Measurements from ENCODE around the gene ADAMTS14. TPM values are rescaled to one million over a fixed set of nuclear protein-coding genes. Genes with fewer than 3 reads are reported as not detected.

The ADAMTS14 gene
- polyA plus RNA-seq, 6 donors from 2014 or later: not detected

DNA sequence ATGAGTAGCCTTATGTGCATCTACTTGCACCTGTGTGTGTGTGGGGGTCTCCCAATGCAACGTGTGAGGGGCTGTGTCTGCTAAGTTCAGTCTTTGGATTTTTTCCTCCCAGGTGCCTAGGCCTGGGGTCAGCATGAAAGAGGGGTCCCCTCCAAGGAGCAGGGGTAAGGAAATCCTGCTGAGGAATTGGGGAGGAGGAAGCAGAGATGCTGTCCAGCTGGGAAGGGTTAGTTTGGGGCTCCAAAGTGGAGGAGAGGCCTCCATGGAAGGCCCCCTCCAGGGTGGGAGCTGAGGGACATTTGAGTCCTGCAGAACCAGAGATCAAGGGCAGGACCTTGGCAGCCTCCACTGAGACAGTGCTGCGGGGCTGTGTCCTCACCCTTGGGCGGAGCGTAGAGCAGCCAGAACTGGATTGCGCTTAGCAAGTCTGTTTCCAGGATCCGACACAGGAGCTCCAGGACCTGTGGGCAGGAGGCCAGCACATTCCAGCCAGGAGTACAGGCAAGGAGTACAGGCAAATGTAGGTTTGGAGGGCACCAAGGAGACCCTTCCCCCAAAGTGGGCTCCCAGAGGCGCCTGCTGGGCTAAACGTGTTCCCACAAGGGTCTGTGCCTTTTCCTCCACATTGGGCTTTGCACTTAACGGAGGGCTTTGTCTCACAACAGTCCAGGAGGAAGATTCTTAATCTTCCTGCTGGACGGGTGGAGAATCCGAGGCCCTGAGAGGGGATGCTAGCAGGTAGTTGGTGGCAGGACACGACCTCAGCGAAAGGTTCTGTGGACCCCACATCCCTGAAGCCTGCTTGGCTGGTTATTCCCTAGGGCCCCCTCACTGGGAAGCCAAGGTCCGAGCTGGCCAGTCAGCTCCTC is 102.7 kb downstream of the ADAMTS14 start:
- no peak overlapping the region for H3K27ac Mint-ChIP-seq
- no peaks in the 10 kb centered on the region for H3K4me1 Mint-ChIP-seq
- no peaks in the 10 kb centered on the region for H3K27me3 Mint-ChIP-seq
- no peaks in the 10 kb centered on the region for H3K36me3 Mint-ChIP-seq
- no peaks in the 10 kb centered on the region for H3K9me3 Mint-ChIP-seq
- ATAC-seq (ENCODE audit: low read depth in 2 of 2) (no peak), DNase-seq (no peak)
- no peak overlapping the region for H3K4me3 Mint-ChIP-seq

DNA sequence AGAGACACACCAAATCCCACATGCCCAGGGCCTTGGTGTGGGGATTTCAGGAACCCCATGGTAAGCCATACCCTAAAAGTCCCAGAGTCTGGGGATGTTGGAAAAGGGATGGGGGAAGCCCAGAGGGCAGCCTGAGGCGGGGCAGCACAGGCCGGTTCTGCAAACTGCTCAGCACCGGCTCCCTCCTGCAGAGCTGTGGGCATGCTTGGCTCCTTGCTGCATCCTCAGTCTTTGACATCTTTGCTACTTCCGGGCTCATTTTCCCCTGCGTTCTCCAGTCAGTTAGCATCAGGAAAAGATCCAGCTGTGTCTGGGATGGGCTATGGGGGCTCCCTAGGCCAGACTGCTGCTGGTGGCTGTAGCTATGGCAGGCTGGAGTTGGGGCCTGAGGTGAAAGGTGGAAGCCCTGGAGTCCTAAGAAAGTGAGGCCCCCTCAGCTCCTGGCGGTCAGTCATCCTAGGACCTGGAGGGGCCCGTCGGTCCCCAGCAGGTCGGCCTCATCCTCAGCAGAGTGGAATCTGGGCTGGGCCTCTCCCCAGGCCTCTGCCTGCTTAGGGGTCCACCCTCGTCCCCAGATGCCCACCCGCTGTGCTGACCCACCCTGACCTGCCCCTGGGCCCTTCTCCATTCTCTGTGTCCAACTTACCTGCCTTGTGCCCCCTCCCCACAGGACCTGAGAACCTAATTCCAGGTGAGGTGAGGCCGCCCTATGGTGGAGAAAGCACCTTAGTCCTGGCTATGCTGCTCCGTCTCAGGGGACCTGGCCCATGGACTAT is 103.6 kb downstream of the ADAMTS14 start:
- Mint-ChIP-seq H3K27ac (no peak overlapping the region), H3K4me1 (no peaks in the 10 kb centered on the region), H3K36me3 (no peaks in the 10 kb centered on the region), H3K27me3 (peaks cover 0 to 6% (median 6%) of the 10 kb centered on the region in 3 donors), H3K4me3 (no peak overlapping the region), H3K9me3 (no peaks in the 10 kb centered on the region)
- ATAC-seq (ENCODE audit: low read depth in 2 of 2): no peak
- DNase-seq: no peak

DNA sequence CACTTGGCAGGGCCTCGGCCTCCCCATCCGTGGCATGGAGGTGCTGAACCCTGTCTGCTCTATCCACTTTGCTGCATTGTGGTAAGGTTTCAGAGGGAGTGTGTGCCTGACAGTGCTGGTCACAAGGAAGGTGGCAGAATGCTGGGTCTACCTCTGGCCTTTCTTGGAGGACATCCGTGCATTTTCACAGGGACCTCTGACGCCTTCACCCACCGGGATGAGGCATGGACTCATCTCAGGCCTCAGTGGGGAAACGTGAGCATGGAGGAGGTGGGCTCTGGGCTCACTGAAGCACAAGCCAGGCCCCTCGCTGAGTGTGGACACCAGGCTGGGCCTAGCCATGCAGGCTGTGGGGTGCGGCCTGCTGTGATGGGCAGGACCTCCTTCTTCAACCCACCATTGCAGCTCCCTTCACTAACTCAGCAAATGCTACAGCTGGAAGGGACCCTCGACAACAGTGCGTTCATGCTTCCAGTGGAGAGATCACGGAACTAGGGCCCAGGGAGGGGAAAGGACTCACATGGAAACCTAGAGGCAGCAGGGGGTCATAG is 104.2 kb downstream of the ADAMTS14 start:
- Mint-ChIP-seq H3K36me3 (no peaks in the 10 kb centered on the region), H3K4me1 (no peaks in the 10 kb centered on the region), H3K27me3 (peaks cover 0 to 7% (median 7%) of the 10 kb centered on the region in 3 donors), H3K9me3 (no peaks in the 10 kb centered on the region), H3K27ac (no peak overlapping the region), H3K4me3 (no peak overlapping the region)
- DNase-seq (no peak), ATAC-seq (ENCODE audit: low read depth in 2 of 2) (no peak)

DNA sequence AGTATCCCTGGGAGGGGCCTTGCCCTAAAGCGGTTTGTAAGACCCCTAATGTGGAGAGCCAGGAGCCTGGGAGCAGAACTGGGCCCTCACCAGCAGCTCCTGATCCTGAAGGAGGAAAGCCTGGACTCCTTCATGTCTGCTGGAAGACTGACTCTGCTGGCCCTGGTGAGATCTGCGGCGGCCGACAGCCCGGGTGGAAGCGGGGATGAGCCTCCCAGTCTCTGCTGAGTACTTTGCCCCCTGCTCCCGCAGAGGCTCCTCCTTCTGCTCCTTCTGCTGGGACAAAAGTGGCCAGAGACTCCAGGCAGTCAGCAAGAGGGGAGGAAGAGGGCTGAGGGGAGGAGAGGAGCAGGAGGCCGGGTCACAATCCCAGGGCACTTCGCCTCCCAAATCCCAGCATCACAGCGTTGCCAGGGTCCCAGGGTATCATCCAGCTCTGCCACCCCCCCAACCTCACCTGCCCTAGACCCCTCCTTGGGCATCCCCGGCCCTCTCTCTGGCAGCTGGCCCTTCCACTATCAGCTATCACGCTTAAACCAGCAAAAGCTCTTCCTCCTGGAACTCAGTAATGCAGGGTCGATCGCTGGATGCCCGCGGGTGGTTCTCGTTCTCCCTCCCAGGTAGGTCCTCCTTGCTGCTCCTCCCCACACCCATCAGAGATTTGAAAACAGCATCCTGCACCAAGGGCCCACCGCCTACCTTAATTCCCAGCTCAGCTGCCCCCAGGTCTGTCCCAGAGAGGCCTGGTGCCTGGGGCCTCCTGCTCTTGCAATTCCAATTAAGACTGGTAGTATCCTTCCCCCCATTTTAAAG is 105.0 kb downstream of the ADAMTS14 start:
- no peaks in the 10 kb centered on the region for H3K4me1 Mint-ChIP-seq

DNA sequence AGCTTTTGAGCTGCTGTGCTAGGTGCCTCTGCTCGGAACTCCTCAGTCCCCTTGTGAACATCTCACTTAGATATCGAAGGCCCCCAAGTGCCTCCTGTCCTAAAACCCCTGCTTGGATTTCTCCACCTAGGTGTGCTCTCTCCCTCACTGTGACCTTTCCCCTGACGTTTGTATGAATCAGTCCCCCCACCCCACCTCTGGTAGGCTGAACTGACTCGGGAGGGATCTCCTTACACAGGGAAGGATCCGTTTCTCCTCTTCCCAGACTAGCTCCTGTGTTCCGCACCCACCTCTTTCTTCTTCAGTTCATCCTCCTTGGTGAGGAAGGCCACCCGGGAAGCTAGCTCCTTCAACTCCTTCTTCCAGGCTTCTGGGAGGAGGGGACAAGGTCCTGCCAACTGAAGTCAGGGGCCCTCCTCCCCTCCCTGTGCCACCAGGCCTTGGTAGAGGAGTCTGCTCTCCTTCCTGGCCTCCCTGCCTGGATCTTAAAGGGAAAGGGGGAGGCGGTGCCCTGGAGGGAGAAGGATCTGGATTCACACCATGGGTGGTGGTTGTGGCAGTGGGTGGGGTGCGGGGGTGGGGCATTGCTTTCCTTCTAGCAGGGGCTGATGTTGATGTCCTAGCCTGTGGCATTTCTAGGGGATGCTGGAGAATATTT is 106.1 kb downstream of the ADAMTS14 start:
- Mint-ChIP-seq H3K36me3 (no peaks in the 10 kb centered on the region), H3K4me1 (no peaks in the 10 kb centered on the region), H3K27ac (peak overlapping the region in 1 of 6 donors; percentile 40), H3K9me3 (no peaks in the 10 kb centered on the region), H3K4me3 (no peak overlapping the region), H3K27me3 (peaks cover 4 to 14% (median 7%) of the 10 kb centered on the region in 3 donors)
- DNase-seq (no peak), ATAC-seq (ENCODE audit: low read depth in 2 of 2) (no peak)

More for the DNA sequence above, 105.0 kb downstream of the ADAMTS14 start:
- no peaks in the 10 kb centered on the region for H3K9me3 Mint-ChIP-seq
- DNase-seq (no peak), ATAC-seq (ENCODE audit: low read depth in 2 of 2) (no peak)
- peak overlapping the region in 1 of 8 donors; percentile 21 for H3K4me3 Mint-ChIP-seq
- peaks cover 0 to 7% (median 7%) of the 10 kb centered on the region in 3 donors for H3K27me3 Mint-ChIP-seq
- H3K36me3 Mint-ChIP-seq: no peaks in the 10 kb centered on the region
- no peak overlapping the region for H3K27ac Mint-ChIP-seq

DNA sequence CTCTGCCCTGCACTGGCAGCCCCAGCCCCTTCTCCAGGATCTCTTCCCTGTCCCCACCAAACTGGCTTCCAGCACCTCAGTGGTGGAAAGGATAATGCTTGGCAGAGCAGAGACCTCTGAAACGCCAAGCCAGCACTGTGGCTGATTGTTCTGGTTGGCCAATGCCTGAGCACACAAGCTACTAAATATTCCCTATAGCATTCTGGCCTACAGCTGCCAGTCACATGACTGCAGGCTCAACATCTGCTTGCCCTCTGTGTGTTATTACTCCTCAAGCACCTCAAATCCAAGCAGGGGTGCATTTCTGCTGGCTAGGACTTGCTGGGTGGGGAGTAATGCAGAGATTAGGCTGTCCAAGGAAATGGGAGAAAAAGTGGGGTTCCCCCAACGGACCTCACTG is 106.8 kb downstream of the ADAMTS14 start:
- Mint-ChIP-seq H3K27ac (peak overlapping the region in 1 of 6 donors; percentile 40), H3K27me3 (peaks cover 6 to 15% (median 7%) of the 10 kb centered on the region in 3 donors), H3K9me3 (no peaks in the 10 kb centered on the region), H3K36me3 (no peaks in the 10 kb centered on the region), H3K4me1 (no peaks in the 10 kb centered on the region), H3K4me3 (no peak overlapping the region)
- ATAC-seq (ENCODE audit: low read depth in 2 of 2) (no peak), DNase-seq (no peak)

DNA sequence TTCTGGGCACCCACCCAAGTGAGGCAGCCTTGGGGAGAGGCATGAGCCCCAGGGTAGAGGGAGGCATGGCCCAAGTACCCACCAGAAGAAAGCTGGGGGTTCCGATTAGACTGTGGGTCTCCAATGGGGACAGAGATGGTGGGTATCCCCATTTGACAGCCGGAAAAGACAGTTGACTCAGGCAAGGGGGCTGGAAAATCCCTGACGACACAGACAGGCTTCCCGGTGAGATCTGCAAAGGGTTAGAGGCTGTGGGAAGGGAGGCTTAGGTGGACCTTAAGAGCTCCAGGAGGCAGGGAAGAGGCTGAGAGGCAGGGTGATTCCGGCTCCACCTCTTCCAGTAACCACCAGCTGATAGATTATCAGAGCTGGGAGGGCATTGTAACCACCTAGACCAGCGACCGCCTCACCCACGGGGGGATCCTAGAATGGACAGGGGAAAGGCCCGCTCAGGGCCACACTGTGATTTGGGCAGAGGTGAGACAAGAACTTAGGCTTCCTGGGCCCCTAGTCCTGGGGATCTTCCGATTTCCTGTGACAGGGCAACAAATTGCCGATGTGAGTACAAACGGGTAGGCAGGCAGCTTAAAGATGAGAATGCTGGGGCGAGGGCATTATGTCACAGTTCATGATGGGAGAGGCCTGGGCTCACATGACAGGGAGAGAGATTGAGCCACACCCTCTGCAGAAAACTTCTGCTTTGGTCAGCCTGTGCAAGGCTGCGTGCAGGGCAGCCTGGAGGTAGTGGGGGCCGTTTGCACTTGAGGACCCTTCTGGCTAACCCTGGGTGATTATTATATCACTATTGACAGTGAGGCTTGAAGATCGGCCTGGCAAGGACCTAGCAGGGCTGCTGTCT is 107.4 kb downstream of the ADAMTS14 start:
- Mint-ChIP-seq H3K27me3 (peaks cover 6 to 15% (median 7%) of the 10 kb centered on the region in 3 donors), H3K4me1 (no peaks in the 10 kb centered on the region), H3K4me3 (peak overlapping the region in 1 of 8 donors; percentile 15), H3K9me3 (no peaks in the 10 kb centered on the region), H3K27ac (no peak overlapping the region), H3K36me3 (no peaks in the 10 kb centered on the region)
- ATAC-seq (ENCODE audit: low read depth in 2 of 2): no peak
- DNase-seq: no peak

DNA sequence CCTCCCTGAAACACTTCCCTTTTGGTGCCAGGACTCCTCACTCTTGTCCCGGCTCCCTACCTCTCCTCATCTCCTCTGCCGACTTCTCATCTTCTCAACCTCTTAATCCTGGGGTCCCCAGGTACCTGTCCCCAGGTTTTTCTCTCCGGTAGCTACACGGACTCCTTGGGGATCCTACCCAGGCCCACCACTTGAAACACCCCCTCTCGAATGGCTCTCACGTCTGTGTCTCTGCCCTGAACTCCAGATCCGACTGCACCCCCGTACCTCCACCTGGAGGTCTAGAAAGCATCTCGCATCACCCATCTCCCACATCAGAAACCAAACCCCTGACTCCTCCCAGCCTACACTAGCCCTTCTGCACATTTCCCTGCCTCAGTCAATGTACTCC is 108.1 kb downstream of the ADAMTS14 start:
- Mint-ChIP-seq H3K4me3 (no peak overlapping the region), H3K27ac (peak overlapping the region in 1 of 6 donors; percentile 28), H3K9me3 (no peaks in the 10 kb centered on the region), H3K36me3 (no peaks in the 10 kb centered on the region), H3K4me1 (no peaks in the 10 kb centered on the region), H3K27me3 (peaks cover 6 to 15% (median 7%) of the 10 kb centered on the region in 3 donors)
- DNase-seq (no peak), ATAC-seq (ENCODE audit: low read depth in 2 of 2) (no peak)

DNA sequence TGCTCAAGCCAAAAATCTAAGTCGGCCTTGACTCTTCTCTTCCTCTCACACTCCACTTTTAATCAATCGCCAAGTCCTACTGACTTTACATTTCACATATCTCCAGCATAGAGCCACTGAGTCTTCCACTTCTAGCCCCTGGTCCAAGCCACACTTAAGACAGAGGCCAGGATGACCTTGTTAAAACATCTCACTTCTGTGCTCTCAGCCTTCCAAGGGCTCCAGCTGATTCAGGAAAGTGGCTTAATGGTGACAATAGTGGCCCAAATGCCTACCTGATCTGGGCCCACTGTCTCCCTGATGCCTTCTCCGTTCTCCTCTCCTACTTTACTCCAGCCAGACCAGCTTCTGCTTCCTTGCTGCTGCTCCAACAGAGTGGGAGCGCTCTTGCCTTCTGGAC is 108.5 kb downstream of the ADAMTS14 start:
- H3K27me3 Mint-ChIP-seq: peaks cover 6 to 15% (median 7%) of the 10 kb centered on the region in 3 donors
- no peaks in the 10 kb centered on the region for H3K4me1 Mint-ChIP-seq
- H3K4me3 Mint-ChIP-seq: no peak overlapping the region
- H3K36me3 Mint-ChIP-seq: no peaks in the 10 kb centered on the region
- H3K9me3 Mint-ChIP-seq: no peaks in the 10 kb centered on the region
- H3K27ac Mint-ChIP-seq: no peak overlapping the region
- ATAC-seq (ENCODE audit: low read depth in 2 of 2): no peak
- no peak for DNase-seq

DNA sequence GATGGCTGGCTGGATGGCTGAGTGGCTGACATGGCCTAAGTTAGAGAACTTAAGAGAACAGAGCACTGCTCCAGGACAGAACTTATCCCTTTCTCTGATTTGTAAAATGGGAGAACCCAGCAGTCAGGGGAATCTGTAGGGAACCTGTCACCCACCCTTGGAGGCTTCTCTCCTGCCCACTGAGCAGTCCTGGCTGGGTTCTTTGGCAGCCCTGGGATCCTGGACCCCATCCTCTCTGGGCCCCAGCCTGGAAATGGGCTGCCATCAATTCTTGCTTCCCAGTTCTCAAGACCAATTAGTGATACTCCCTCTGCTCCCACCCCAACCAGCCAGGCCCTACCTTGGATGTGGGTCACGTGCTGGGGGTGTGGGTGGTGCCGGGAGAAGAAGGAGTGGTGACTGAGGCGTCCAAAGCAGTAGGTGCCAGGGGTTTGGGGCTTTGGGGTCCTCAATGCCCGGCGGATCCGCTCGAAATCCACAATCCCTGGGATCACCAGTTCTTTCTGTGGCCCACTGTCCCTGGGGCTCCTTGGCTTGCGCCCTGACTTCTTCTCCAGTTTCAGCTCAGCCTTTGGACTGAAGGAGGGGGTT is 109.2 kb downstream of the ADAMTS14 start:
- no peaks in the 10 kb centered on the region for H3K4me1 Mint-ChIP-seq
- no peak overlapping the region for H3K27ac Mint-ChIP-seq
- no peak for ATAC-seq (ENCODE audit: low read depth in 2 of 2)
- H3K4me3 Mint-ChIP-seq: no peak overlapping the region
- no peak for DNase-seq
- no peaks in the 10 kb centered on the region for H3K36me3 Mint-ChIP-seq
- peaks cover 6 to 15% (median 7%) of the 10 kb centered on the region in 3 donors for H3K27me3 Mint-ChIP-seq
- no peaks in the 10 kb centered on the region for H3K9me3 Mint-ChIP-seq

DNA sequence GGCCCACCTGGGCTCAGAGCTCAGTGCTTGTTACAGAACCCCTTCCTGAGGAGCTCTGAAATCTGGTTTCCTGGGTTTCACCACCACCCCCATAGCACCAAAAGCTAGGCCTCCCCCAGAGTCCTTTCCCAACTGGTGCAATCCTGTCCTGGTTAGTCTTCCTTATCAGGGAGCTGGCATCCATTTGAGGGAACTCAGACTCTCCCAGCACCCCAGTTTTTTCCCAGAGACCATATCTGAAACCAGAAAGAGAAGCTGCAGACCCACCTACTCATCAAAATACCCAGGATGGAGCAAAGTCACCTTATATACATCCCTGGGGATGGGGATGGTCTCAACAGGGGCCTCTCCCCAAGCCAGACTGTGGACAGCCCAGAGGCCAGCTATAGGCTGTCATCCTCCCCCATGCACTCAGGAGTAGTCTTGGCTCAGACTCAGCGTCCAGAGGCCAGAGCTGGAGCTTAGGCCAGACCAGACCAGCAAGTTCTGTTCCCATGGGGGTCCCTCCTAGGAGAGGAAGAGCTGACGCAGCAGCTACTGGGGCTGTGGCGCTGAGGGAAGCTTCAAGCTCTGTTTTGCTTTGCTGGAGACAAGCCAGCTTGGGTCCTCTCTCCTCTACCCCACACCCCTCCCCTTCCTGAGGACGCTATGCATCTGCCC is 109.9 kb downstream of the ADAMTS14 start:
- H3K9me3 Mint-ChIP-seq: no peaks in the 10 kb centered on the region
- DNase-seq (no peak), ATAC-seq (ENCODE audit: low read depth in 2 of 2) (no peak)
- no peaks in the 10 kb centered on the region for H3K4me1 Mint-ChIP-seq
- peaks cover 6 to 15% (median 7%) of the 10 kb centered on the region in 3 donors for H3K27me3 Mint-ChIP-seq
- H3K4me3 Mint-ChIP-seq: no peak overlapping the region
- H3K36me3 Mint-ChIP-seq: no peaks in the 10 kb centered on the region
- H3K27ac Mint-ChIP-seq: no peak overlapping the region

Measured in naive B cell (primary cell).